Stimulated activated CD4-positive, alpha-beta T cell treated with anti-CD3 and anti-CD28 coated beads, Interleukin-15, amount 100 ng/mL, for 24 hours (primary cell): Measurements from ENCODE around the gene HDGF.

ENCODE experiments used
- DNase-seq: peaks from one replicate; pipeline ENCODE4 v3.0.0-alpha.2; 2020

HDGF gene

DNA sequence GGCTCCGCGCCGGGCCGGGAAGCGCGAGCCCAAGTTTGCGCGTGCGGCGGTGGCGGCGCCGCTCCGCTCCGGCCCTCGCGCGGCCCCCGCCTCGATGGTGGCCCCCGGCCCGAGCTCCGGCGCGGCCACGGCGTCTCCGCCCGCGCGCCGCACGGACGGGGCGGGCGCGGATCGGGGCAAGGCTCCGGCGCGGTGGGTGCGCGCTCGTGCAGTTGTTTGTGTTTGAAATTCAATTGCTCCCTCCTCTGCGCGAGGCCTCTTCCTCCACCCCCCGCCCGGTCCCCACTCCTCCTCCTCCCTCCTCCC lies at the start of gene HDGF:
TSS of gene HDGF (minus strand) at position 225 of the 306 bp plus-strand sequence. CDS start 246 bp downstream, outside the sequence.
- DNase-seq: no peak

GRCh38 chr1:156797212-156797871 lies 45.9 kb upstream of the HDGF start:
- DNase-seq: peak; percentile 65

- DNase-seq: no peak
These were observed 45.0 kb upstream of the HDGF start for GRCh38 chr1:156796340-156797097.

DNA sequence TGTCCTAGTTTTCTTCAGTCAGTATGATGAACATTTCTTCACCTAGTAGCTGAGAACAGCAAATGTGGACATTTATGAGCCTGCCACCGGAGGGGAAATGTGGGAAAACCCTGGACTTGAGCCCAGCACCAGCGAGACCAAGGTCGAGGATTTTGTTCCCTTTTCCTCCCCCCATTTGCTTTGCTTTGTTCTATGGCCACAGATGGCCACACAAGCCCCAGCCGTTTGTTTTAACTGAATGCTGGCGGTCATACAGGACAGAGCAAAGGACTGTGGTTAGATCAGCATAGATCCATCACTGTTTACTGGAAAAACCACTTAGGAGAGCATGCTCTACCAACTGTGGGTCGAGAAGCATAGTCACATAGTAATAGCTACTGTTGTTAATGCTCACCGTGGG lies 44.3 kb upstream of the HDGF start:
- DNase-seq: no peak

GRCh38 chr1:156795374-156795733 lies 43.9 kb upstream of the HDGF start:
- no peak for DNase-seq

GRCh38 chr1:156794506-156795373 lies 43.3 kb upstream of the HDGF start:
- no peak for DNase-seq

DNA sequence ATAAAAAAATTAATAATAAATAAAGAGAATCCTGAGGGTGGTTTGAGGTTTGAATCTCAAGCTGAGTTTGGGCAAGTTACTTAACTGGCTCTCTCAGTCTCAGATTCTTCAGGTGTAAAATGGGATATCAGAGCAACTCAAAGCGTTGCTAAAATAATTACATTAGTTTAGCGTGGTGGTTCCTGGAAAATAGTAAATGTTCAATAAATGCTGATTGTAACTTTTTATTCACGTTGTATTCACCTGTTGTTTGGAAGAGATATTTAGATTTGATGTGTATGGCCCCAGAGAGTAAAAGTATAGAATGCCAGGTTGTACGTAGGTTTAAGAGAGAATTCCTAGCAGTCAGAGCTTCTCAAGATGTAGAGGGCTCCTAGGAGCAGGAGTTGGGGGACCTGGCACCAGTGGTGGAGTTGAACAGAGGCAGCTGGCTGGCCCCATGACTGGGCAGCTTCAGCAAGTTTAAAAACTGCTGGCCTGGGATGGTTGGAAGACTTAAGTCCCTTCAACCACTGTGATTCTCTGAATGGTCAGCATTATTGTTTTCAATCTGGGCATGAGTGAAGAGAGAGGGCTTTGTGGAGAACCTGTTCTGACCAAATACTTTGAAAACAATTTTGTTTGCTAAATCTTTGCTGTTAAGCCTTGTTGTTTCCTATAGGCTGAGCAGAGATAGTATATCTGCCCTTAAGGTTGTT lies 38.3 kb upstream of the HDGF start:
- DNase-seq: no peak

- no peak for DNase-seq
These were observed 36.7 kb upstream of the HDGF start for GRCh38 chr1:156788136-156788535.

- DNase-seq: no peak
These were observed 35.2 kb upstream of the HDGF start for GRCh38 chr1:156786640-156787039.

GRCh38 chr1:156785458-156785857 lies 34.0 kb upstream of the HDGF start:
- DNase-seq: no peak

DNA sequence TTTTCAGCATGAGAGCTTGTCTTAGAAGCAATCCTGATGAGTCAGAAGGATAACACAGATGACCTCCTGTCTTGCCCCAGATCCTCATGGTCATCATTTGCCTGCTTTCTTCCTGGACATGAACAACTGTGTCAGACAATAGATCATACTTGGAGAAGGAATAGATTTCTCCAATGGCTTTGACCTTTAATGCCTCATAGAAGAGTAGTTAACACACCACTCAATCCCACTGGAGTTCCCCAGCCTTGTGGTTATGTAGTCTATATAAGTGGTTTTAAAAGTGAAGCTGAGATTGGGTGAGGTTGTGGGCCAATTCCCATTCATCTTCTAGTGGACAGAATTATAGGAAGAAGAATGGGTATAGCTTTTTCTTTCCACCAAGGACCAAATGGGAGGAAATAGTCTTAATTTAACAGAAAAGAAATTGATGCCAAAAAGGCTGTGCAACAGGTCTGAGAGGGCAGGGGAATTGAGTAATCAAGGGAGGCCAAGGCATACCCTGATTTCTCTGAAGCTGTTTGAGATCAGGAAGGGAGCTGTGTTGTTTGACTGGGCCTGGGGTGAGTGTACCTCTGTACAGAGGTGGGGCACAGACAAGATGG lies 30.2 kb upstream of the HDGF start:
- DNase-seq: no peak

- no peak for DNase-seq
These were observed 26.1 kb upstream of the HDGF start for GRCh38 chr1:156777573-156777972.

DNA sequence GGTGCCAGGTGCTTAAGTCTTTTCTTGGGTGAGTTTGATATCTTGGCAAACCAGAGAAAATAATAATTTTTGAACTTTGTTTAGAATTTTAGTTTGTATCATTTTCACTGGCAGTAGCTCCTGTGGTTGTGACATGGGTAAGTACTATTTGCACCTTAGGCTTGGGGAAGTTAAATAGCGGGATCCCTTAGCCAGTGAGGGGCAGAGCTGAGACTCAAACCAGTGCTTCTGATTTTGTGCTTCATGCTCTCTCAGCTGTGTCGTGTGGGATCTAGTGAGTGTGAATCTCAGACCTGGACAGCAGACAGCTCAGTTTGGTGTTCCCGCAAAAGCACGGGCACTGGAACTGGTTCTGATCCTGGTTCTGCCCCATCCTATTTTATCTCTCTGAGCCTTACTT lies 25.5 kb upstream of the HDGF start:
- DNase-seq: no peak

DNA sequence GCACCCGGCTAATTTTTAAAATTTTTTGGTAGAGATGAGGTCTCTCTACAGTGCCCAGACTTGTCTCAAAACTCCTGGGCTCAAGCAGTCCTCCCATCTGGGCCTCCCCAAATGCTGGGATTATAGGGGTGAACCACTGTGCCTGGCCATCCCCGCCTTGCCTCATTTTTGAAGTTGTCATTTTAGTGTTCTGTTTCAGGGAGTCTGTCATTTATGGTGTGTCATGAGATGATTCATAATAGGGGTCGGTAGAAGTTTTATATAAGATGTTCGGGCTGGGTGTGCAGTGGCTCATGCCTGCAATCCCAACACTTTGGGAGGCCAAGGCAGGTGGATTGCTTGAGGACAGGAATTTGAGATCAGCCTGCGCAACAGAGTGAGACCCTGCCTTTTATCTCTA lies 24.3 kb upstream of the HDGF start:
- no peak for DNase-seq

DNA sequence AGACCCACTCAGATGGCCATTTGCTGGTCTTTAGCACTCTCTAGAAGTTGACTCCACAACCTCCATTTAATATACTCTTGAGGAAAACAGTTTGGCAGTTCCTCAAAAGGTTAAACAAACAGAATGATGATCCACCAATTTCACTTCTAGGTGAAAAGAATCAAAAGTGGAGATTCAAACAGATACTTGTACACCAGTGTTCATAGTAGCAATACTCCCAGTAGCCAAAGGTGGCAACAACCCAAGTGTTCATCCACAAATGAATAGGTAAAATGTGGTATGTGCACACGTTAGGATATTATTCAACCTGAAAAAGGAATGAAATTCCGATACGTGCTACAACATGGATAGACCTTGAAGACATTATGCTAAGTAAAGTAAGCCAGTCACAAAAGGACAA lies 22.1 kb upstream of the HDGF start:
- DNase-seq: no peak

DNA sequence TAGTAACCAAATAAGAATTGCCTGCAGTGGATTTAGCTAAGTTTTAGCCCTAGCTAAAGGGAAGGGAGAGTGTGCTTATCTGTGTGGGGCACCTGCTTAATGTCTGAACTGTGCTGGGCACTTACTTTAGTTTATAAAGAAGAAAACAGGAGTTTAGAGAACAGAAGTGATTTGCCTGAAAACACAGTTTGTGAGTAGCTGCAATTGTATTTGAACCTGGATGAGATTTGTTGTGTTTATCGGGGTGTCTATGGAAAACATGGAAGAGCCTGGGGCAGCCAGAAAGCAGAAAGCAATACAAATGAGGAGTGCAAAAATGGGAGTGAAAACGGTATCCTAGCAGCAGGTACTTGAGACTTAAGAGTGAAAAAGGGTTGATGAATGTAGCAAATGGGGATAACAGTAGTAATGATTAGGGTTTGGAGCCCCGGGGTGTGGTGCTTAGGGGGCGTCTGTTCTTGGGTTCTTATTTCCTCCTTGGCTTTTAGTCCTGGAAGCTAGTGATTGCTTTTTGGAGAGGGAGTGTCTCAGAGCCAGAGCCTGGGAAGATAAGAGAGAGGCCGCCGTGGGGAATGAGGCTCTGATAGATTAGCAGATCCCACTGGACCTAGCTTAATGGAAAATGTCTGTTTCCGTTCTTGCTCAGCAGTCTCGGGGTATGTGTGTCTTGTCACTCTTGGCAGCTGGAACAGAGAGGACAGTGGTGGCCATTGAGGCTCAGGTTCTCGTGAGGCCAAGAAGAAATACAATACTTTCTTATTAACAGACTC lies 21.4 kb upstream of the HDGF start:
- DNase-seq: no peak

DNA sequence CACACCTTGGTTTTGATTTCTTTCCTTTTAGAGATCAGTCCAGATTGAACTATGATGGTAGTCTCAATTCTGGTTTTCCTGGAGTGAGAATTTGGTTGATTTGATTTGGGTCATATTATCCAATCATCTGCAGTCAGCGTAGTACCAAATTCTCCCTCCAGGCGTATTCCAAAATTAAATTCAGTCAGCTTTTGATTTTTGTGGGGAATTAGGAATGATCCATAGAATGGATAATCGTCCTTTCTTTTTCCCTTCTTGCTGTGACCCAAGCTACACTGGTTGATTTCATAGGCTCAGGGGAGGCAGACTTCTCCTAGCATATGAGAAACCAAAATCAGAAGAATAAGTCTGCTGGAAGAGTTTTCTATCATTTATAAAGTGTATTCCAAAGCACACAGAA lies 20.7 kb upstream of the HDGF start:
- DNase-seq: no peak

DNA sequence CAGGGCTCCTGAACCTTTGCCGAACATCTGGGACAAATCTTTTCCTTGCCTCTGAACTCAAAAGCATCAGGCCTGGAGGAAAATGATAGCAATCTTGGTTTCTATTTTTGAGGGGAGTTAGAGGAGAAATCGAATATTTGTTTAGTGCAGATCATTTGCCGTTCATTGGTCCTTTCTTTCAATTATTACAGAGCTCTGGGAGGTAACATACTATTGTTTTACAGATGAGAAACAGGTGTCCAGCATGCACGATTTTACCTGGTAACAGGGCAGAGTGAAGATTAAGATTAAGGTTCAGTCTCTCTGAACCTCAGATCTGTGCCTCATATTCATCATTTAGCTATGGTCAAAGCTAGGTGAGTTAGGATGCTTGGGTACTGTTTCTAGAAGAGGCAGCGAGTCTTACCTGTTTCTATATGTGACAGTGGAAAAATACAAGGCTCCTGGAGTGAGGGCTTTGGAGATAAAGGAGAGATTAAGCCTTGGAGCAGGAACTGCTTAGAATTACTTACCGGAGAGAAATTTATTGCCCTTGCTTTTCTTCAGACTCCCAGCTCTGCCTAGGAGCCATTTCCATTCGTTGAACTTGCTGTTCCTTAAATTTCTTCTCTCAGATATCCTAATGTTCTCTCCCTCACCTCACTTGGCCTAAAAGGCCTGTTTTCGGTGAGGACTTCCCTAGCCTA lies 17.3 kb upstream of the HDGF start:
- no peak for DNase-seq

GRCh38 chr1:156767879-156768604 lies 16.6 kb upstream of the HDGF start:
- DNase-seq: peak; percentile 39

DNA sequence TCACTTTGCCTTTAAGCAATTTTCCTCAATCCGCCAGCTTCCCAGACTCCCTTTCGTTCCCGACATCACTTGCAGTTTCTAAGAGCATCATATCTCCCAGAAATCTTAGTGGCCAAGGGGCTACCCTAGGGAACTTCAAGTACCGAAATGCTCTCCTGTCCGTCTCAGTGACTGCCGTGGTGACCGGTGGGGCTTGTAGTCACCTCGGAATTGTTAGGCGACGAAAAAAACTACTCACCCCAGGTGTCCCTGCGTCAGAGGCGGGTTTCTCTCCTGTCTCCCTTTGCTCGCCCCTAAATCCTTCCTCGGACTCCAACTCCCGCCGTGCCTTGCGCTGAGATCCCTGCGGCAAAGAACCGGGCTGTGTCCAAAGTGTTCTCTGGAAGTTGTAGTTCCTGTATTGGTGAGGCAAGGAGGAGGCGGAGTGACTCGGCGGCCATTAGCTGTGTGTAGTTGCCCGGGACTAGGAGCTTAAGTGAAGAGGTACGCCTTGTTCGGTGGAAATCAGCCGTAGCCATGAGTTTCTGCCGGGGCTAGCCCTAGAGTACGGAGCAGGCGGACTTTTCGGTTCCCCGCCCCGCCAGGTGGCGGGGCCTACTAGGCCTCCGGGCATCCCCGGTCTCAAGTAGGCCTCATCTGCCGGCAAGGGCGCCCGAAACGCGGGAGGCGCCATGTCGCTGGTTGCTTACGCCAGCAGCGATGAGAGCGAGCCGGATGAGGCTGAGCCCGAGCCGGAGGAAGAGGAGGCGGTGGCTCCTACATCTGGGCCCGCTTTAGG lies 15.8 kb upstream of the HDGF start, which contains the start of gene PRCC:
TSS of gene PRCC (plus strand) at position 435 of the 778 bp plus-strand sequence. CDS start at position 672, 237 bp downstream.
- DNase-seq: peak; percentile 97
